ENCODE results near the gene PTGIS. TPM values are rescaled to one million over a fixed set of nuclear protein-coding genes. Genes with fewer than 3 reads are reported as not detected.
A peak's percentile ranks its signal among the peaks of the same experiment; 100 is the strongest.

The PTGIS gene
- total RNA-seq, 1 experiment from 2014 or later, result 20.0 TPM

DNA sequence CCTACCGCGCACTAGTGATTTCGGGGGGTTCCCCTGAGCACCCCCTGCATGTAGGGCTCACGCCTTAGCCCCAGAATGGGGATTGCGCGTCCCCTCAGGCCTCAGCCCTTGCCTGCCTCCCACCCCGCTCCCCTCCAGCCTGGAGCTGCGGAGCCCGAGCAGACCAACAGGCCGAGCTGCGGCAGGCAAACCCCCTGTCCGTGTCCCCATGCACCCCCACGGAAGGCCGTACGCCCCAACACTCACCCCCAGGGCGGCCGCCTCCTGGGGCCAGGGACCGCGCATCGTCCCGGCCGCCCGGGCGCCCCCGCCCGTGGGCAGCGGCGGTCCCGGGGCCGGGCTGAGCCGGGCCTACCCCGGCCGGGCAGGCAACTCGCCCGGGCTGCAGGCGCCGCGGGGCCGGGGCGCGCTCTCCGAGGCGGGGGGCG is 84.2 kb downstream of the PTGIS start:
- Histone ChIP-seq H2BK12ac (ENCODE audit: insufficient read length, low read depth, low read length) (no peak overlapping the region), H2AFZ (ENCODE audit: low read length) (no peak overlapping the region), H3T11ph (ENCODE audit: low read length) (no peak overlapping the region), H3K4me1 (ENCODE audit: insufficient read depth, low read length) (no peaks in the 10 kb centered on the region), H3K14ac (ENCODE audit: insufficient read depth, low read length) (no peak overlapping the region), H3K27ac (ENCODE audit: insufficient read length, low read depth, low read length) (no peak overlapping the region), H3K23ac (ENCODE audit: insufficient read length, low read depth, low read length) (no peak overlapping the region), H4K5ac (ENCODE audit: insufficient read length, low read depth, low read length) (no peak overlapping the region), H2AK5ac (ENCODE audit: insufficient read length, low read length) (no peak overlapping the region), H4K8ac (replicated peaks; ENCODE audit: insufficient read length, low read depth, low read length) (no peak overlapping the region), H3K4me2 (ENCODE audit: insufficient read depth, insufficient read length, low read length) (peak overlapping the region; percentile 69), H3K79me2 (ENCODE audit: insufficient read depth, low read length) (no peaks in the 10 kb centered on the region), H3K79me1 (ENCODE audit: insufficient read depth, low read depth, low read length, poor library complexity, severe bottlenecking) (no peaks in the 10 kb centered on the region), H3K23me2 (ENCODE audit: insufficient read length, low read depth, low read length, poor library complexity, severe bottlenecking) (peaks cover 14% of the 10 kb centered on the region), H3K4ac (ENCODE audit: low read depth, low read length) (no peak overlapping the region), H4K20me1 (ENCODE audit: control insufficient read depth, insufficient read depth, insufficient read length) (no peaks in the 10 kb centered on the region), H3K18ac (ENCODE audit: insufficient read length, low read depth, low read length) (no peak overlapping the region), H2BK120ac (ENCODE audit: low read depth, low read length, poor library complexity, severe bottlenecking) (no peak overlapping the region), H3K27me3 (ENCODE audit: insufficient read depth, low read length) (no peaks in the 10 kb centered on the region; the same call in 1 of the 2 replicates), H3K9me3 (ENCODE audit: control insufficient read depth, low read depth, low read length) (no peaks in the 10 kb centered on the region), H2BK15ac (ENCODE audit: low read depth, low read length) (no peak overlapping the region), H2BK5ac (ENCODE audit: insufficient read length, low read length) (no peak overlapping the region), H3K56ac (ENCODE audit: insufficient read length, low read depth, low read length) (no peak overlapping the region), H3K9ac (ENCODE audit: extremely low read depth, insufficient read length, low read length) (no peak overlapping the region), H4K91ac (ENCODE audit: insufficient read length, low read depth, low read length) (no peak overlapping the region), H2BK20ac (ENCODE audit: low read depth, low read length, poor library complexity, severe bottlenecking) (no peak overlapping the region)
- no CpG with 5 or more reads among the region's 44 CpGs for WGBS (ENCODE audit: extremely low coverage, insufficient read length, low lambda C conversion rate)
- peak; percentile 45 for DNase-seq
- H3K36me3 Mint-ChIP-seq (ENCODE audit: insufficient read depth in 1 of 3, low read depth in 3 of 3), result peaks cover 0 to 5% (median 2%) of the 10 kb centered on the region in 3 experiments; a peak in 3 of 7 replicates
- no peak overlapping the region for H3K27ac Mint-ChIP-seq
- peaks cover 2 to 7% of the 10 kb centered on the region in 2 experiments; a peak in 2 of 4 replicates for H3K4me1 Mint-ChIP-seq
- peaks cover 61% of the 10 kb centered on the region for H3K27me3 Mint-ChIP-seq (ENCODE audit: low read depth)
- H3K9me3 Mint-ChIP-seq, result no peaks in the 10 kb centered on the region; a peak in 1 of 5 replicates
- peak overlapping the region; percentile 78 for H3K4me3 Mint-ChIP-seq
- TF ChIP-seq, protein P1, sequence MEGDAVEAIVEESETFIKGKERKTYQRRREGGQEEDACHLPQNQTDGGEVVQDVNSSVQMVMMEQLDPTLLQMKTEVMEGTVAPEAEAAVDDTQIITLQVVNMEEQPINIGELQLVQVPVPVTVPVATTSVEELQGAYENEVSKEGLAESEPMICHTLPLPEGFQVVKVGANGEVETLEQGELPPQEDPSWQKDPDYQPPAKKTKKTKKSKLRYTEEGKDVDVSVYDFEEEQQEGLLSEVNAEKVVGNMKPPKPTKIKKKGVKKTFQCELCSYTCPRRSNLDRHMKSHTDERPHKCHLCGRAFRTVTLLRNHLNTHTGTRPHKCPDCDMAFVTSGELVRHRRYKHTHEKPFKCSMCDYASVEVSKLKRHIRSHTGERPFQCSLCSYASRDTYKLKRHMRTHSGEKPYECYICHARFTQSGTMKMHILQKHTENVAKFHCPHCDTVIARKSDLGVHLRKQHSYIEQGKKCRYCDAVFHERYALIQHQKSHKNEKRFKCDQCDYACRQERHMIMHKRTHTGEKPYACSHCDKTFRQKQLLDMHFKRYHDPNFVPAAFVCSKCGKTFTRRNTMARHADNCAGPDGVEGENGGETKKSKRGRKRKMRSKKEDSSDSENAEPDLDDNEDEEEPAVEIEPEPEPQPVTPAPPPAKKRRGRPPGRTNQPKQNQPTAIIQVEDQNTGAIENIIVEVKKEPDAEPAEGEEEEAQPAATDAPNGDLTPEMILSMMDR (conservative IDR thresholded peaks at IDR 0.05), result no peak

Measured in H9 (cell line).